ENCODE data around the gene MED13L. TPM values are rescaled to one million over a fixed set of nuclear protein-coding genes. Genes with fewer than 3 reads are reported as not detected.

The MED13L gene
- total and polyA plus RNA-seq, 11 donors = 12.2 to 84.1 (median 60.2) TPM

DNA sequence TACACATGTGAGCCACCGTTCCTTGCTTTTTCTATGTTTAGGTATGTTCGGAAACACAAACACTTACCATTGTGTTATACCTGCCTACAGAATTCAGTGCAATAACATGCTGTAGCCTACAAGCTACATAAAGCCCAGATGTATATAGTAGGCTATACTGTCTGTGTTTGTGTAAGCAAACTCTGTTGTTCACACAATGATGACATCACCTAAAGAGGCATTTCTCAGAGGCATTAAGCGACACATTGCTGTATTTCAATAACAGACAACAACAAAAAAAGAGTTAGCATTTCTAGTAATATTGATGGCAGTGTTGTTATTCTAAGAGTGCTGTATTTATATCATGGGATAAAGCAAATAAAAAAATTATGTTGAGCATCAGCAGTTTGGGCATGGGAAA lies 70.2 kb downstream of the MED13L start:
- Histone ChIP-seq H3K4me3 (no peak overlapping the region), H3K27ac (no peak overlapping the region), H3K36me3 (peaks cover 0 to 5% (median 0%) of the 10 kb centered on the region in 9 donors), H3K4me1 (peaks cover 0 to 66% (median 38%) of the 10 kb centered on the region in 12 donors), H3K27me3 (no peaks in the 10 kb centered on the region), H3K9me3 (no peaks in the 10 kb centered on the region)
- DNase-seq (no peak), ATAC-seq (no peak)
- intact Hi-C loops (cut with DNase I) = no loop called here
- WGBS, 4 donors = 97 to 99% (median 98%) methylated on average over 3 of the region's 3 CpGs
- TF ChIP-seq, protein P1, sequence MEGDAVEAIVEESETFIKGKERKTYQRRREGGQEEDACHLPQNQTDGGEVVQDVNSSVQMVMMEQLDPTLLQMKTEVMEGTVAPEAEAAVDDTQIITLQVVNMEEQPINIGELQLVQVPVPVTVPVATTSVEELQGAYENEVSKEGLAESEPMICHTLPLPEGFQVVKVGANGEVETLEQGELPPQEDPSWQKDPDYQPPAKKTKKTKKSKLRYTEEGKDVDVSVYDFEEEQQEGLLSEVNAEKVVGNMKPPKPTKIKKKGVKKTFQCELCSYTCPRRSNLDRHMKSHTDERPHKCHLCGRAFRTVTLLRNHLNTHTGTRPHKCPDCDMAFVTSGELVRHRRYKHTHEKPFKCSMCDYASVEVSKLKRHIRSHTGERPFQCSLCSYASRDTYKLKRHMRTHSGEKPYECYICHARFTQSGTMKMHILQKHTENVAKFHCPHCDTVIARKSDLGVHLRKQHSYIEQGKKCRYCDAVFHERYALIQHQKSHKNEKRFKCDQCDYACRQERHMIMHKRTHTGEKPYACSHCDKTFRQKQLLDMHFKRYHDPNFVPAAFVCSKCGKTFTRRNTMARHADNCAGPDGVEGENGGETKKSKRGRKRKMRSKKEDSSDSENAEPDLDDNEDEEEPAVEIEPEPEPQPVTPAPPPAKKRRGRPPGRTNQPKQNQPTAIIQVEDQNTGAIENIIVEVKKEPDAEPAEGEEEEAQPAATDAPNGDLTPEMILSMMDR (IDR thresholded peaks at IDR 0.05) = no peak
- TF ChIP-seq POLR2A (IDR thresholded peaks at IDR 0.05) = no peak

DNA sequence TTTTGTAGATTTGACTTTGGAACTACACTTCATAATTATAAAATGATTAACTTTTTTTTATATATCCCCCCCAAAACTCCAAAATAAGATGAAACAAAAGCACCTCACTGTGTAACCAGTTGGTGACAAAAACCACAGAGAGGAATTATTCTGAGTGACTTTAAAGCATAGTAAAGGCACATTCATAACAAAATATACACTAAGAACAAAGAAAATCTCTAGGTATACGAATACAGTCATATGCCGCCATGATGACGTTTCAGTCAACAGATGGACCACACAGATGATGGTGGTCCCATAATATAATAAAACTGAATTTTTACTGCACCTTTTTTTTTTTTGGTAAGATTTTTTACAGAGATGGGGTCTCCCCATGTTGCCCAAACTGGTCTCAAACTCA lies 70.7 kb downstream of the MED13L start:
- intact Hi-C loops (cut with DNase I) = no loop called here
- DNase-seq (no peak), ATAC-seq (no peak)
- Histone ChIP-seq H3K4me1 (peaks cover 0 to 66% (median 39%) of the 10 kb centered on the region in 12 donors), H3K27ac (no peak overlapping the region), H3K36me3 (peaks cover 0 to 5% (median 0%) of the 10 kb centered on the region in 9 donors), H3K9me3 (no peaks in the 10 kb centered on the region), H3K27me3 (no peaks in the 10 kb centered on the region), H3K4me3 (no peak overlapping the region)
- TF ChIP-seq, protein P1 (IDR thresholded peaks at IDR 0.05) = no peak
- no peak for TF ChIP-seq POLR2A (IDR thresholded peaks at IDR 0.05)
- 95 to 99% (median 97%) methylated on average over 3 of the region's 3 CpGs for WGBS, 4 donors

DNA sequence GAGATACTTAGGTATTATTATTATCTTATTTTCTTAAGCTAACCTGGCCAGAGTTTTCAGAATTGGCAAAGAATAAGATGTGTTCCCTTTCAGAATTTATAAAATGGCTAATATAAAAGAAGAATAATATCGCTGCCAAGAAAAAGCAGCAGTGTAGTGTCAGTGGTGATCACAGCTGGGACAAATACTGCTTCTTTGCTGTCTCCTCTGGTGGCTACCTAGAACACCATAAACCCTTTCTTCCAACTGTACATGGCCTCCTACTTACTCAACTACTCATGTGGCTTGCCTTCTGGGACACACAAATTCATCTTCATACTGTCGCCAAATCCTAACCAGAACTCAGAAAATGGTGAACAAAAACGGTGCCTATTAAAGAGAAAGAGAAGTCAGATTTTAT lies 72.7 kb downstream of the MED13L start:
- ATAC-seq (peak in 1 of 4 donors; percentile 42), DNase-seq (no peak)
- H3K27ac ChIP-seq = no peak overlapping the region
- intact Hi-C loops (cut with DNase I) = no loop called here
- H3K36me3 ChIP-seq = peaks cover 0 to 5% (median 0%) of the 10 kb centered on the region in 9 donors
- no peak for TF ChIP-seq POLR2A (IDR thresholded peaks at IDR 0.05)
- TF ChIP-seq, protein P1 (IDR thresholded peaks at IDR 0.05) = no peak
- no peaks in the 10 kb centered on the region for H3K9me3 ChIP-seq
- H3K4me3 ChIP-seq = no peak overlapping the region
- H3K27me3 ChIP-seq = no peaks in the 10 kb centered on the region
- H3K4me1 ChIP-seq = peaks cover 0 to 61% (median 27%) of the 10 kb centered on the region in 12 donors
- WGBS, 4 donors = 89 to 93% (median 89%) methylated on average over 3 of the region's 3 CpGs

DNA sequence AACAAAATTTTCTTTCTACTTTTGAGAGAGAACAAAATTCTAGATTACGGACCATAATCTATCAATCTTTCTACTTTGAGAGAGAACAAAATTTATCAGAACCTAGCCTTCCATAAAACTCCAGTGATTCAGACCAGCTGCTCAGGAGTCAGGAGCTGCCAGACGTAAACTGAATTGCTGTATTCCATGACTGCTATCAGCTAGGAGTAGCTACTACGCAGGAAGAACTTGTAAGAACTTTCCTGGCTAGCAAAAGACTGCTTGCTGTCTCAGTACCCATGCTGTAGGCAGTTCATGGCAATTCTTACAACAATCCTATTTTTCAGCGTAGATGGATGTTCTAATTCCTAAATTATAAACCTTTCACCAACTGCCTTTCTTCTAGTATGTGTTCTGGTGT lies 73.3 kb downstream of the MED13L start:
- no peaks in the 10 kb centered on the region for H3K9me3 ChIP-seq
- ATAC-seq = peak in 3 of 4 donors; percentile 41 to 72 (median 52)
- WGBS, 4 donors = 75 to 83% (median 79%) methylated on average over 4 of the region's 4 CpGs
- no peak for DNase-seq
- no peaks in the 10 kb centered on the region for H3K27me3 ChIP-seq
- intact Hi-C loops (cut with DNase I) = no loop called here
- H3K4me3 ChIP-seq = no peak overlapping the region
- peak overlapping the region in 1 of 12 donors; percentile 4 for H3K27ac ChIP-seq
- peaks cover 0 to 5% (median 0%) of the 10 kb centered on the region in 9 donors for H3K36me3 ChIP-seq
- no peak for TF ChIP-seq POLR2A (IDR thresholded peaks at IDR 0.05)
- TF ChIP-seq, protein P1 (IDR thresholded peaks at IDR 0.05) = no peak
- H3K4me1 ChIP-seq = peaks cover 0 to 61% (median 25%) of the 10 kb centered on the region in 12 donors

Data from heart left ventricle (tissue), 16 donors.